Measurements from ENCODE around the gene RNF130. TPM values are rescaled to one million over a fixed set of nuclear protein-coding genes. Genes with fewer than 3 reads are reported as not detected.

The RNF130 gene
- total RNA-seq, 4 donors from 2014 or later, result 161 to 309 (median 212) TPM

DNA sequence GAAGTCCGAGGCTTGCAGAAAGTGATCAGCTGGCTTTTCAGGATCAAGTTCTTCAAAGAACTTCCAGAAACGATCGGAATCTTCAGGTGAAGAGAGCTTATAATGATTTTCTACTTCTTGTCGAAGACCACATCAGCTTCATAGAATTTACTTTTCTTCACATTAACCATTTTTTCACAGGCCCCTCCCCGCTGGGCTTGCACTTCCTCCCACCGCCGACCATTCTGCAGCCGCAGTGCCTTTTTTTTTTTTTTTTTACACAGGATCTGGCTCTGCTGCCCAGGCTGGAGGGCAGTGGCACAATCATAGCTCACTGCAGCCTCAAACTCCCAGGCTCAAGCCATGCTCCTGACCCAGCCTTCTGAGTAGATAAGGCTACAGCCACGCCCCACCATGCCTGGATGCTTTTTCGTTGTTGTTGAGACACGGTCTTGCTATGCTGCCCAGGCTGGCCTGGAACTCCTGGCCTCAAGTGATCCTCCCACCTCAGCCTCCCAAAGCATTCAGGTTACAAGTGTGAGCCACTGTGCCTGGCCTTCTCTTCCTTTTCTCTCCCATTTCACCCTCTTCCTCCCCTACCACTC is 15.3 kb upstream of the RNF130 start:
- TF ChIP-seq CTCF (IDR thresholded peaks at IDR 0.05; ENCODE audit: low read depth), result no peak

DNA sequence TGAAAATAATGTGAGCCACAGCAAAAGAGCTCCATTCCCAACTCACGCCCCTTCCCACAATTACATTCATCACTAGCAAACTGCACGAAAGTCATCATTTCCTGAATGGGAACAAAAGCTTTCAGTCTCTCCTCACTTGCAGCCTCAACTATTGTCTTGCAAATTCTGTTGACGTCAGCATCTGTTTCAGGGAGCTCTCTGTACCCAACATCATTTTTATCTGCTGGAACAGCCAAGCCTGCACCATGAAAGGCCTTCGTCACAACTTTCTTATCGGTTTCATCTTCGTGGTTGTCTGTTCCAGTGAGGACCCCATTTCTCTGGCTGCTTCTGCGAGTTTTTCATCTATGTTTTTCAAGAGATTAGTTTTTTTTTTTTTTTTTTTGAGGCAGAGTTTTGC is 14.3 kb upstream of the RNF130 start:
- no peak for TF ChIP-seq CTCF (IDR thresholded peaks at IDR 0.05; ENCODE audit: low read depth)

DNA sequence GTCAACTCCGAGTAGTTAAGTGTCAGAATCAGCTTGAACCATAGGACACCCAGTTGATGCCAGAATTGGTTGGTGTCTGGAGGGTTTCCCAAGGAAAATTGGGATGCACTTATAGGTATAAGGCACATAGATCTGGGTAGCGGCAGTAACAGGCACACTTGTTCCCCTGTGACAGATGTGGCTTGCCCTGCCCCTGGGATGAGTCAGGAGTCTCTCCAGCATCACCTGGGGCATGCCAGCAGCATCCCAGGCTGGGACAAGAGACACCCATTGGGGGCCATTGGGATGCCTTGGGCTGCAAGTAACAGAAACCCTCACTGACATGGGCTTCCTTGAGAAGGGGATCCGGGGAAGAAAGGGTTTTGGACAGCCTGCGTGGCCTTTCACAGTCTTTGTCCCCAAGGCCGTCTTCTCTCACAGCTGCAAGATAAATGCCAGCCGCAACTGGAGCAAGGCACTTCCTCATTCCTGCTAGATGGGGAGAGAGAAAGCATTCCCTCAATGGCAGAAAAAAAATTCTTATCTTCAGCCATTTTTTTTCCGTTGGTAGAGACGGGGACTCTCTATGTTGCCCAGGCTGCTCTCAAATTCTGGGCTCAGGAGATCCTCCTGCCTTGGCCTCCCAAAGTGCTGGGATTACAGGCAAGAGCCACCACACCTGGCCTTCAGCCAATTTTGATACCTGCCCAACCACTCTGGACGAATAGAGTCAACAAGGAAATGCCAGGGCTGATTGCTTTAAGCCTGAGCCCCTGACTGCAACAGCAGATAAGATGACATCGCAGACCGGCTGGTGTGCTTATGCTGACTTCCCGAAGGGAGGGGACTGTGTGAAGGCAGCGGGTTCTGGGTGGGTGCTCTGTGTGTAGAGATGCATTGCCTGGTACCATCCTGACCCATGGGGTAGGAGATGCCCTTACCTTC is 13.3 kb upstream of the RNF130 start:
- no peak for TF ChIP-seq CTCF (IDR thresholded peaks at IDR 0.05; ENCODE audit: low read depth)

DNA sequence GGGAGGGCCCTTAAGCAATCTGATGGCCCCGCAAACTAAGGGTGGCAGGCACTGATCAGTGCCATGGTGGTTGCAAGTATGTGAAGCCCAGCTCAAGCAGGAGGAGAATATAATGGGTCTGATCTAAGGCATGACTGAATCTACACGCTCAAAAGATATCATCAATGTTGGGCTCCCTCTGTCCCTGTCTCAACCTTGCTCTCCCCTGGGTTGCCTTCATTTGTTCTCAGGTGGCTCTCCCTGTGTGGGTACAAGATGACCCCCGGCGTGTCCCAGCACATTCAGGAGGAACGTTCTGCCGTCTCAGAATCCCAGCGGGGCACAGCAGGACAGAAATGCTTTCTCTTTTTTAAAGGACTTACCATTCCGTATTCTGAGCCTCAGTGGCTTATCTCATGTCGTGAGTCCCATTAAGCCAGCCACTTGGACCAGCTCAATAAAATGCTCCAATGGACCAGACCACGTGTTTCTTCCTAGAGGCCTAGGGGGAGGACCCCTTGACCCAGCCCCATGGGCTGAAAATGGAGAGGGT is 12.0 kb upstream of the RNF130 start:
- TF ChIP-seq CTCF (IDR thresholded peaks at IDR 0.05; ENCODE audit: low read depth), result no peak

DNA sequence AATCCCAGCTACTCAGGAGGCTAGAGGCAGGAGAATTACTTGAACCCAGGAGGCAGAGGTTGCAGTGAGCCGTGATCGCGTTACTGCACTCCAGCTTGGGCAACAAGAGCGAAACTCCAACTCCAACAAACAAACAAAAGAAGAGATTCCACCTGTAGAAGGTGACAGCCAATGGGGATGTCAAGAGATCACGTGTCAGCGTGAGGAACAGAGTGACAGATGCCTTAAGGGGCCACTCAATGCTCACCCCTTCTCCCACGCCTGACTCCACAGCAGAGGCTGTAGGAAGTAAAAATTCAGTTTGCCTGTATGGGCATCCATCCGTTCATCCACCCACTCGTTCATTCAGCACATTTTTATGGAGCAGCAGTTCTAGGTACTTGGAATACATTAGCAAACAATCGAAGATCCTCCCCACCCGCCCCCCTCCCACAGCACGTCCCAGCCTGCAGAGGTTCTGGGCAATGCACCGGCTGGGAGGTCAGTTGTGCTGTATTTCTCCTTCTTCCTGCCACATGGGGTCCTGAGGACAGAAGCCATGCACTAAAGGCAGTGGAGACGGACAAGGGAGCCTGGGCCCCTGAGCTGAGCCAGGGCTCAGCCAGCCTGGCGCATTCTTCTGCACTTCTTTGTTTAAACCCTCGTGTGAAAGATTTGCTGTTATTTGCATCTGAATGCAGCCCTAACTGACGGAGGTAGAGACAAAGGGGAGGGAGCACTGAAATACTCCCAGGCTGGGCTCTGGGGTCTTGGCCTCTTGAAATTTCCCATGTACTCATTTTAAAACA is 11.3 kb upstream of the RNF130 start:
- TF ChIP-seq CTCF (IDR thresholded peaks at IDR 0.05; ENCODE audit: low read depth), result no peak

DNA sequence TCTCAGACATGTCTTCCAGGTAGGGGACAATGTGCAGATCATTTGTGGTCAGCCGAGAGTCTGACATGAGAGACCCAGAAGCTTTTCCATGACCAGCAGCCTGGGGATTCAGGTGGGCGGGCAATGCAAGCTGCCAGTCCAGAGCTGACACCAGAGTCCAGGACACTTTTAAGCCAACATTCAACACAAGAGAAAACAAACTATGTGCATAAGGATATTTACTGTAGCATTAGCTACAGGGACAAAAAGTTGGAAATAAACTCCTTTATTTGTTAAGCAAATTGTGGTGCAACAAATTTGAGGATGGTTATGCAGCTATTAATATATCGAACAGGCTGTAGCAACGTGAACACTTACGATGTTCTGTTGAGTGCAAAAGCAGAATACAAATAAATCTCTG is 9.9 kb upstream of the RNF130 start:
- TF ChIP-seq CTCF (IDR thresholded peaks at IDR 0.05; ENCODE audit: low read depth), result no peak
